ENCODE results near the gene ALK. TPM values are rescaled to one million over a fixed set of nuclear protein-coding genes. Genes with fewer than 3 reads are reported as not detected.
A peak's percentile ranks its signal among the peaks of the same experiment; 100 is the strongest.

Gene ALK
- polyA plus RNA-seq, 1 of the 3 experiments (the other 2 are of a cell fraction) = 0.30 TPM

DNA sequence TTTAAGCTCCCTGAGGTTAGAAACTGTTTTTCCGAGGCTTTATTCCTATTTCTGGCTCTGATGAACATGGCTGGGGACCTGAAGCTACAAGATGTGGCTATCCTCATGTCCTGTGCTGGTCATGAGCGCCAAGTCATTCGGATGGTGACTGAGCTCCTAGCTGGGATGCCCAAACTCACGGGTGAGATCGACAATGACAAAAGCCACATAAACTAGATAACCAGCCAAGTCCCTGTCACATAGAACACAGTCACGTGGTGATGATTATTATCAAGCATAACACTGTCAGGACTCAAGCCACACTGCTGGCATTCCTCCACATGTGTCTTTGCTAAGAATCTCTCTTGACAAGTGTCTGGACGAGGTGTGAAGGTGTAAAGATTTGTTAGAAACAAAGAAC, 531.2 kb downstream of the ALK start:
- Histone ChIP-seq H3K27me3 (ENCODE audit: insufficient read depth) (peaks cover 4% of the 10 kb centered on the region; the same call in 1 of the 2 replicates), H3K9me2 (no peaks in the 10 kb centered on the region), H2AFZ (ENCODE audit: low read depth) (no peak overlapping the region), H3K79me2 (ENCODE audit: insufficient read depth) (no peaks in the 10 kb centered on the region), H3K36me3 (replicated peaks in 1 of 2; ENCODE audit: control insufficient read depth in 1 of 2, insufficient read depth in 2 of 2, low read length in 1 of 2) (no peaks in the 10 kb centered on the region), H3K9me3 (no peaks in the 10 kb centered on the region), H3K4me2 (no peak overlapping the region), H3K27ac (ENCODE audit: low read depth in 2 of 2, low read length in 1 of 2) (peak overlapping the region in 1 of 2 experiments; percentile 39; a peak in 1 of 4 replicates), H4K20me1 (ENCODE audit: insufficient read depth) (no peaks in the 10 kb centered on the region), H3K9ac (no peak overlapping the region), H3K4me1 (ENCODE audit: control insufficient read depth in 1 of 2, insufficient read depth in 2 of 2, low read depth in 1 of 2, low read length in 1 of 2) (peaks cover 0 to 38% of the 10 kb centered on the region in 2 experiments; a peak in 2 of 4 replicates), H3F3A (replicated peaks; ENCODE audit: insufficient read depth) (no peaks in the 10 kb centered on the region), H3K4me3 (ENCODE audit: low read depth in 2 of 2, low read length in 1 of 2) (no peak overlapping the region)
- ChIA-PET CTCF (interaction anchor here (0.8 kb wide), 1 partner anchor 8 kb away, joined by 3 read pairs; no protein-coding TSS in a partner anchor), POLR2A (no interaction called here)
- WGBS (ENCODE audit: low lambda C conversion rate) = 45% methylated on average over 7 of the region's 7 CpGs
- peak; percentile 17; the same call in 1 of the 2 replicates for TF ChIP-seq GATA2 (CRISPR knock-in tag; IDR thresholded peaks at IDR 0.05)
- no peak for TF ChIP-seq FOXM1 (IDR thresholded peaks at IDR 0.05; ENCODE audit: low read depth)
- 0 out of 2 replicates have a peak, but pooled peaks have one; percentile 40 for TF ChIP-seq RCOR1 (IDR thresholded peaks at IDR 0.05; ENCODE audit: low read length)
- 0 out of 2 replicates have a peak, but pooled peaks have one; percentile 24 for TF ChIP-seq MXI1 (IDR thresholded peaks at IDR 0.05; ENCODE audit: low read depth, low read length)
- DNase-seq = no peak

DNA sequence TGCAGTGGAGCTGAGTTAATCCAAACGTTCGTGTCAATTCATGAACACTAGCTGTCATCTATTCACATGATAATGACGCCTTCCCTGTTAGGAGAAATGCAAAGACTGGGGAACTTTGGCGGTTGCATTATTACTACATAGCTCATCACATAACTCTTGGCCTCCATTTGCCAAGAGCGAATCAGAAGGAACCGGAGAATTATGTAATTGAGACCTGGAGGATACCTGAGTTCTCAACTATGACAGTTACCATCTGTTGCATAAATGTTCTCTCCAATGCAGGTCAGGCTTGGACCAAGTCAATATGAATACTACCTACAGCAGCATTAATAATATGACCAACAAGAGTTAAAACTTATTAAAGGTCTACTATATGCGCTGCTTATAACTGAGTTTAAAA, 531.7 kb downstream of the ALK start:
- Histone ChIP-seq H3F3A (replicated peaks; ENCODE audit: insufficient read depth) (no peaks in the 10 kb centered on the region), H3K4me3 (ENCODE audit: low read depth in 2 of 2, low read length in 1 of 2) (no peak overlapping the region), H3K36me3 (replicated peaks in 1 of 2; ENCODE audit: control insufficient read depth in 1 of 2, insufficient read depth in 2 of 2, low read length in 1 of 2) (no peaks in the 10 kb centered on the region), H3K79me2 (ENCODE audit: insufficient read depth) (no peaks in the 10 kb centered on the region), H3K9ac (no peak overlapping the region), H3K27me3 (ENCODE audit: insufficient read depth) (peaks cover 4% of the 10 kb centered on the region; the same call in 1 of the 2 replicates), H2AFZ (ENCODE audit: low read depth) (no peak overlapping the region), H3K27ac (ENCODE audit: low read depth in 2 of 2, low read length in 1 of 2) (no peak overlapping the region; a peak in 1 of 4 replicates), H3K4me1 (ENCODE audit: control insufficient read depth in 1 of 2, insufficient read depth in 2 of 2, low read depth in 1 of 2, low read length in 1 of 2) (peaks cover 0 to 33% of the 10 kb centered on the region in 2 experiments; a peak in 2 of 4 replicates), H3K4me2 (no peak overlapping the region), H3K9me3 (no peaks in the 10 kb centered on the region), H4K20me1 (ENCODE audit: insufficient read depth) (no peaks in the 10 kb centered on the region), H3K9me2 (no peaks in the 10 kb centered on the region)
- ChIA-PET CTCF (interaction anchor here (0.5 to 0.8 kb wide), 2 partner anchors 9 to 501 kb away, joined by 3 read pairs; no protein-coding TSS in a partner anchor), POLR2A (no interaction called here)
- no peak for TF ChIP-seq TCF12 (IDR thresholded peaks at IDR 0.05)
- no peak for TF ChIP-seq EP300 (IDR thresholded peaks at IDR 0.05; ENCODE audit: borderline replicate concordance in 1 of 2, low read depth in 1 of 2, low read length in 1 of 2)
- TF ChIP-seq SIN3A (IDR thresholded peaks at IDR 0.05; ENCODE audit: borderline replicate concordance, low read depth, low read length) = no peak
- no peak for TF ChIP-seq JUND (IDR thresholded peaks at IDR 0.05)
- TF ChIP-seq FOXJ3 (CRISPR knock-in tag; IDR thresholded peaks at IDR 0.05) = no peak
- TF ChIP-seq GABPA (IDR thresholded peaks at IDR 0.05; ENCODE audit: low read depth) = no peak
- TF ChIP-seq CHD2 (IDR thresholded peaks at IDR 0.05; ENCODE audit: low read length, partially characterized antibody) = no peak
- TF ChIP-seq YY1 (IDR thresholded peaks at IDR 0.05; ENCODE audit: low read depth) = no peak
- TF ChIP-seq, protein P1, sequence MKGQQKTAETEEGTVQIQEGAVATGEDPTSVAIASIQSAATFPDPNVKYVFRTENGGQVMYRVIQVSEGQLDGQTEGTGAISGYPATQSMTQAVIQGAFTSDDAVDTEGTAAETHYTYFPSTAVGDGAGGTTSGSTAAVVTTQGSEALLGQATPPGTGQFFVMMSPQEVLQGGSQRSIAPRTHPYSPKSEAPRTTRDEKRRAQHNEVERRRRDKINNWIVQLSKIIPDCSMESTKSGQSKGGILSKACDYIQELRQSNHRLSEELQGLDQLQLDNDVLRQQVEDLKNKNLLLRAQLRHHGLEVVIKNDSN (IDR thresholded peaks at IDR 0.05; ENCODE audit: borderline replicate concordance, low read depth) = no peak
- no peak for TF ChIP-seq ELF1 (IDR thresholded peaks at IDR 0.05)
- TF ChIP-seq, protein P2, sequence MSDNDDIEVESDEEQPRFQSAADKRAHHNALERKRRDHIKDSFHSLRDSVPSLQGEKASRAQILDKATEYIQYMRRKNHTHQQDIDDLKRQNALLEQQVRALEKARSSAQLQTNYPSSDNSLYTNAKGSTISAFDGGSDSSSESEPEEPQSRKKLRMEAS (IDR thresholded peaks at IDR 0.05; ENCODE audit: low read depth) = no peak
- TF ChIP-seq TAF1 (IDR thresholded peaks at IDR 0.05; ENCODE audit: borderline replicate concordance, low read depth, low read length) = no peak
- no peak for TF ChIP-seq EZH2phosphoT487 (IDR thresholded peaks at IDR 0.05; ENCODE audit: borderline replicate concordance, low read depth)
- TF ChIP-seq NFIC (IDR thresholded peaks at IDR 0.05; ENCODE audit: borderline replicate concordance) = no peak
- TF ChIP-seq, protein P3, sequence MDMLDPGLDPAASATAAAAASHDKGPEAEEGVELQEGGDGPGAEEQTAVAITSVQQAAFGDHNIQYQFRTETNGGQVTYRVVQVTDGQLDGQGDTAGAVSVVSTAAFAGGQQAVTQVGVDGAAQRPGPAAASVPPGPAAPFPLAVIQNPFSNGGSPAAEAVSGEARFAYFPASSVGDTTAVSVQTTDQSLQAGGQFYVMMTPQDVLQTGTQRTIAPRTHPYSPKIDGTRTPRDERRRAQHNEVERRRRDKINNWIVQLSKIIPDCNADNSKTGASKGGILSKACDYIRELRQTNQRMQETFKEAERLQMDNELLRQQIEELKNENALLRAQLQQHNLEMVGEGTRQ (IDR thresholded peaks at IDR 0.05; ENCODE audit: borderline replicate concordance, low read depth, low read length) = no peak
- TF ChIP-seq RXRA (IDR thresholded peaks at IDR 0.05; ENCODE audit: borderline replicate concordance, low read depth) = no peak
- 69% methylated on average over 7 of the region's 7 CpGs for WGBS (ENCODE audit: low lambda C conversion rate)
- no peak for DNase-seq
